Tibial artery (tissue), 4 donors: ENCODE results near the gene TNFRSF8.
A peak's percentile ranks its signal among the peaks of the same experiment; 100 is the strongest.
"Not testable (repeated sequence)": the region's sequence is repeated elsewhere in the genome, so short reads cannot be mapped to it uniquely, and the experiment has no call there.

ENCODE experiments used
- DNase-seq, 2 donors: peaks; one replicate each; pipeline ENCODE4 v3.0.0-alpha.2; 2019
- H3K27ac ChIP-seq, 2 donors: fragments of 200-600 bp; sonication (generic) in 1 of 2; 1 replicate in 1 of 2; 2 replicates in 1 of 2; pipeline ENCODE4 v1.5.1; 2018 to 2019; ENCODE audit warnings: mild to moderate bottlenecking in 1 of 2
- H3K27me3 ChIP-seq, 2 donors: fragments of 200-600 bp; sonication (generic) in 1 of 2; one replicate each; pipeline versions ENCODE4 v1.5.1 to v1.6.0; 2016 to 2019
- H3K36me3 ChIP-seq, 3 donors: fragments of 200-600 bp; sonication (generic) in 2 of 3; one replicate each; pipeline ENCODE4 v1.5.1; 2016 to 2019; ENCODE audit warnings: mild to moderate bottlenecking in 2 of 3
- H3K4me1 ChIP-seq, 4 donors: fragments of 200-600 bp; sonication (generic) in 2 of 4; 1 replicate in 3 of 4; 2 replicates in 1 of 4; pipeline ENCODE4 v1.5.1; 2016 to 2019
- H3K4me3 ChIP-seq, 2 donors: fragments of 200-600 bp; sonication (generic) in 1 of 2; 1 replicate in 1 of 2; 2 replicates in 1 of 2; pipeline ENCODE4 v1.5.1; 2018 to 2019; ENCODE audit warnings: mild to moderate bottlenecking in 2 of 2
- H3K9me3 ChIP-seq, 3 donors: fragments of 200-600 bp; sonication (generic) in 1 of 3; one replicate each; pipeline ENCODE4 v1.5.1; 2016 to 2019
- CTCF ChIP-seq, 2 experiments: fragments of 200-600 bp in 1 of 2; fragments of 450-650 bp in 1 of 2; IDR thresholded peaks; one replicate each; pipeline ENCODE4 v1.5.1; 2017 to 2019; ENCODE audit warnings: antibody characterized with exemption in 2 of 2, mild to moderate bottlenecking in 1 of 2, moderate library complexity in 1 of 2
- intact Hi-C: fragments of 100-400 bp; cut with DNase I; formaldehyde crosslinking; loops from one replicate; pipeline ENCODE4 v1.15.0; 2023; ENCODE audit warnings: low total_unique reads

Gene TNFRSF8

GRCh38 chr1:12028957-12029511 is 34.1 kb upstream of the TNFRSF8 start:
- intact Hi-C loops: no loop called here

GRCh38 chr1:12029720-12030339 is 33.3 kb upstream of the TNFRSF8 start:
- no peaks in the 10 kb centered on the region for H3K27me3 ChIP-seq
- no peak overlapping the region for H3K27ac ChIP-seq
- peaks cover 0 to 6% (median 1%) of the 10 kb centered on the region in 4 donors for H3K4me1 ChIP-seq
- no peak overlapping the region for H3K4me3 ChIP-seq
- DNase-seq: no peak
- intact Hi-C loops: no loop called here
- TF ChIP-seq CTCF (IDR thresholded peaks at IDR 0.05): no peak
- peaks cover 14 to 72% (median 60%) of the 10 kb centered on the region in 3 donors for H3K36me3 ChIP-seq
- no peaks in the 10 kb centered on the region for H3K9me3 ChIP-seq

More at GRCh38 chr1:12028957-12029511, 34.1 kb upstream of the TNFRSF8 start:
- Histone ChIP-seq H3K27me3 (no peaks in the 10 kb centered on the region), H3K4me1 (peaks cover 0 to 2% (median under 1%) of the 10 kb centered on the region in 4 donors), H3K9me3 (no peaks in the 10 kb centered on the region), H3K36me3 (peaks cover 20 to 78% (median 67%) of the 10 kb centered on the region in 3 donors), H3K27ac (no peak overlapping the region), H3K4me3 (no peak overlapping the region)
- no peak for TF ChIP-seq CTCF (IDR thresholded peaks at IDR 0.05)
- no peak for DNase-seq

DNA sequence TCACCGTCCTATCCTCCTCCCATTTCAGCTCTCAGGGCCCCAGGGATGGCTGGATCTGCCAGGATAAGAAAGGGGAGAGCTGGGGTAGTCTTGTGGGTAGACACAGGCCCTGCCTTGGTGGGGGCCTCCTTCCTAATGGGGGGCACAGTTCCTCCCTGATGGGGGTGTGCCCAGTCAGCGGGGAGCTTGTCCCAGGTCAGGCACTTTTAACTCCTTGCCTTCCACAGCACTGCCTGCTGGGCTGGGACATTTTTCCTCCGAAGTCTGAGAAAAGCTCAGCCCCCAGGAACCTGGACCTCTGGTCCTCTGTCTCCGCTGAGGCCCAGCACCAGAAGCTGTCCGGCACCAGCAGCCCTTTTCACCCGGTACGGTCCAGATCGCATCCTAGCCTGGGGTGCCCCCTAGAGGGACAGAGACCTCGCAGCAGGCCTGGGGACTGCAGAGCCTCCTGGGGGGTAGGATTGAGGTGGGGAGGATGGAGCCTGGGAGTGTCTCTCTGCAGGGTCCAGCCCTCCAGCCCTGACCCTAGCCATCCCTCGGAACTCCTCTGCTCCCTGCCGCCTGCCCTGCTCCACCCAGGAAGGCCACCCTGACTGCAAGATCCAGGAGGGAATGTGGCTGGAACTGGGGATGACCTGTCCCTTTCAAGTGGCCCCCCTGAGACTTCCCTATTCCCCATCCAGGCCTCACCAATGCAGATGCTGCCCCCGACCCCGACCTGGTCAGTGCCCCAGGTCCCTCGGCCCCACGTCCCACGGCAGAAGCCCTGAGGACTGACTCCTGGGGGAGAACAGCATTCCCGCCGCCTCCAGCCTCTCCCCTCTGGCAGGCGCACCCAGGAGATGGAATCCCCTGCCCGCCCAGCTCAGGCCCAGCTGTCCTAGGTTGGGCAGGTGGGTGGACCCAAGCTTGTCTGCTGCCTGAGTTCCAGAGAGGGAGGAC is 31.8 kb upstream of the TNFRSF8 start:
- intact Hi-C loops: no loop called here

GRCh38 chr1:12032161-12032621 is 30.9 kb upstream of the TNFRSF8 start:
- no peak for DNase-seq
- no peaks in the 10 kb centered on the region for H3K9me3 ChIP-seq
- H3K4me1 ChIP-seq: peaks cover 0 to 6% (median 1%) of the 10 kb centered on the region in 4 donors
- peaks cover 12 to 48% (median 40%) of the 10 kb centered on the region in 3 donors for H3K36me3 ChIP-seq
- no peak overlapping the region for H3K4me3 ChIP-seq
- no peak for TF ChIP-seq CTCF (IDR thresholded peaks at IDR 0.05)
- no peaks in the 10 kb centered on the region for H3K27me3 ChIP-seq
- no peak overlapping the region for H3K27ac ChIP-seq
- intact Hi-C loops: no loop called here

More for the DNA sequence above, 31.8 kb upstream of the TNFRSF8 start:
- no peak overlapping the region for H3K4me3 ChIP-seq
- DNase-seq: no peak
- H3K27me3 ChIP-seq: no peaks in the 10 kb centered on the region
- peak in 1 of 2 experiments; percentile 28 for TF ChIP-seq CTCF (IDR thresholded peaks at IDR 0.05)
- H3K27ac ChIP-seq: no peak overlapping the region
- peaks cover 0 to 6% (median 1%) of the 10 kb centered on the region in 4 donors for H3K4me1 ChIP-seq
- peaks cover 14 to 57% (median 49%) of the 10 kb centered on the region in 3 donors for H3K36me3 ChIP-seq
- no peaks in the 10 kb centered on the region for H3K9me3 ChIP-seq

DNA sequence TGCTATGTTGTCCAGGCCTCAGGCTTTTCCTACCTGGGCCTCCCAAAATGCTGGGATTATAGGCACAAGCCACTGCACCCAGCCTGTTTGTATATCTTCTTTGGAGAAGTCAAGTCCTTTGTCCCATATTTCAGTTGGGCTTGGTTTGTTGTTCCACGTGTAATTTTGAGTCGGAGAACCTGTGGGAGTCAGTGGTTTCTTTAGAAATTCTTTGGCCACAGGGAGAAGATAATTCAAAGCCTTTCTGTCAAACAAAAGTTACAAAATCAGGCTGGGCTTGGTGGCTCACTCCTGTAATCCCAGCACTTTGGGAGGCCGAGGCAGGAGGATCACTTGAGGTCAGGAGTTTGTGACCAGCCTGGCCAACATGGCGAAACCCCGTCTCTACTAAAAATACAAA is 29.7 kb upstream of the TNFRSF8 start:
- H3K36me3 ChIP-seq: peaks cover 11 to 36% (median 29%) of the 10 kb centered on the region in 3 donors
- H3K27me3 ChIP-seq, H3K4me1 ChIP-seq, intact Hi-C loops, H3K4me3 ChIP-seq, H3K9me3 ChIP-seq, H3K27ac ChIP-seq, DNase-seq: not testable (repeated sequence)
